Trophoblast cell (in vitro differentiated cells and primary cell): ENCODE data around the gene P3H2.

Source experiments
- DNase-seq, 2 donors: peaks; one replicate each; pipeline ENCODE4 v3.0.0-alpha.2; 2016
- H2AFZ ChIP-seq: 2 replicates; pipeline ENCODE4 v1.6.1; 2013; ENCODE audit warnings: low read length, moderate library complexity, mild to moderate bottlenecking; ENCODE audit not compliant: insufficient read depth, poor library complexity
- H2AK5ac ChIP-seq: 2 replicates; pipeline ENCODE4 v1.6.1; 2013; ENCODE audit warnings: mild to moderate bottlenecking, low read length
- H2BK120ac ChIP-seq: 2 replicates; pipeline ENCODE4 v1.6.1; 2013; ENCODE audit warnings: low read length, mild to moderate bottlenecking, moderate library complexity; ENCODE audit not compliant: insufficient read depth, poor library complexity
- H2BK12ac ChIP-seq: 2 replicates; pipeline ENCODE4 v1.6.1; 2013; ENCODE audit warnings: mild to moderate bottlenecking, low read length, moderate library complexity
- H2BK5ac ChIP-seq: 2 replicates; pipeline ENCODE4 v1.6.1; 2013; ENCODE audit warnings: low read length, low read depth, moderate library complexity, mild to moderate bottlenecking; ENCODE audit not compliant: poor library complexity
- H3K14ac ChIP-seq: 2 replicates; pipeline ENCODE4 v1.6.1; 2013; ENCODE audit warnings: mild to moderate bottlenecking, low read length
- H3K18ac ChIP-seq: 2 replicates; pipeline ENCODE4 v1.6.1; 2013; ENCODE audit warnings: mild to moderate bottlenecking, low read length
- H3K23ac ChIP-seq: 2 replicates; pipeline ENCODE4 v1.6.1; 2013; ENCODE audit warnings: low read length
- H3K27ac ChIP-seq: 2 replicates; pipeline ENCODE4 v1.5.1; 2013; ENCODE audit warnings: low read depth, mild to moderate bottlenecking, inconsistent platforms, low read length, moderate library complexity
- H3K27me3 ChIP-seq: 2 replicates; pipeline ENCODE4 v1.6.1; 2013; ENCODE audit warnings: inconsistent platforms, mild to moderate bottlenecking, low read length, moderate library complexity; ENCODE audit not compliant: insufficient read depth
- H3K36me3 ChIP-seq, 2 experiments: 1 replicate in 1 of 2; 2 replicates in 1 of 2; pipeline ENCODE4 v1.6.1; 2013; ENCODE audit warnings: low read length in 2 of 2, mild to moderate bottlenecking in 2 of 2, moderate library complexity in 1 of 2; ENCODE audit not compliant: insufficient read depth in 2 of 2, control insufficient read depth in 1 of 2
- H3K4ac ChIP-seq: 2 replicates; pipeline ENCODE4 v1.6.1; 2013; ENCODE audit warnings: low read depth, mild to moderate bottlenecking, low read length, moderate library complexity
- H3K4me1 ChIP-seq, 2 experiments: 1 replicate in 1 of 2; 2 replicates in 1 of 2; pipeline ENCODE4 v1.6.1; 2013; ENCODE audit warnings: low read length in 2 of 2, mild to moderate bottlenecking in 2 of 2, moderate library complexity in 1 of 2; ENCODE audit not compliant: insufficient read depth in 2 of 2, control insufficient read depth in 1 of 2
- H3K4me2 ChIP-seq: 2 replicates; pipeline ENCODE4 v1.6.1; 2013; ENCODE audit warnings: inconsistent platforms, mild to moderate bottlenecking, low read length, moderate library complexity
- H3K4me3 ChIP-seq: 2 replicates; pipeline ENCODE4 v1.5.1; 2013; ENCODE audit warnings: mild to moderate bottlenecking, low read depth, low read length, inconsistent platforms
- H3K79me1 ChIP-seq: one replicate; pipeline ENCODE4 v1.6.1; 2013; ENCODE audit warnings: low read length
- H3K79me2 ChIP-seq: 2 replicates; pipeline ENCODE4 v1.6.1; 2013; ENCODE audit warnings: low read length, mild to moderate bottlenecking; ENCODE audit not compliant: control insufficient read depth, insufficient read depth, poor library complexity
- H3K9ac ChIP-seq: 2 replicates; pipeline ENCODE4 v1.6.1; 2013; ENCODE audit warnings: mild to moderate bottlenecking, low read length
- H3K9me3 ChIP-seq: 2 replicates; pipeline ENCODE4 v1.6.1; 2013; ENCODE audit warnings: low read depth, mild to moderate bottlenecking, control low read depth, inconsistent platforms, low read length; ENCODE audit not compliant: insufficient read depth
- H4K12ac ChIP-seq: 2 replicates; pipeline ENCODE4 v1.6.1; 2013; ENCODE audit warnings: low read depth, mild to moderate bottlenecking, low read length, moderate library complexity
- H4K8ac ChIP-seq: 2 replicates; pipeline ENCODE4 v1.6.1; 2013; ENCODE audit warnings: low read depth, mild to moderate bottlenecking, low read length, moderate library complexity
- H4K91ac ChIP-seq: one replicate; pipeline ENCODE4 v1.6.1; 2013; ENCODE audit warnings: low read depth, mild to moderate bottlenecking, low read length, moderate library complexity
- WGBS: extraction: QIAGEN DNeasy Blood & Tissue Kit; methylation state at CpG from one replicate; pipeline ENCODE4 v1.1.7; 2013; ENCODE audit warnings: missing lambda C conversion rate; ENCODE audit not compliant: insufficient read length, insufficient coverage; ENCODE audit errors: extremely low coverage; 5-methylcytosine and 5-hydroxymethylcytosine counted together

Gene P3H2

DNA sequence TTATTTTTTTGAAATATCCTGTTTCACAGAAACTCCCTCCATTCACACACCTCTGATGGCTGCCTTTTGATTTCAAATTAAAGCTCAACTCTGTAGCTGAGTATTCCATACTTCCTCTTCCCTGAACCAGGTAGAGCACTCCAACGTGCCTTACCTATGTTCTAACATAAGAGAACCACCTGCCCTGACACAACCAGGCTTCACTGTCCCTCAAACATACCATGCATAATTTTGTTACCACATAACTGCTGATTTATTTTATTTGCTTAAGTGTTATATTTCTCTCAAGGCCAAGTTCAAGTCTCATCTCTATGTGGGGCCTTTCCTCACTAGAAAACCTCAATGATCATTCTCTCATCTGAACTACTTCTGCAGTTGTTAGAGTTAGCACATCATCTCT is 209.7 kb downstream of the P3H2 start:
- Histone ChIP-seq H4K8ac (no peak overlapping the region), H4K91ac (no peak overlapping the region), H3K9ac (no peak overlapping the region), H3K23ac (no peak overlapping the region), H3K4me3 (no peak overlapping the region), H3K4me1 (no peaks in the 10 kb centered on the region), H3K18ac (no peak overlapping the region), H3K4ac (no peak overlapping the region), H3K79me1 (no peaks in the 10 kb centered on the region), H3K27ac (no peak overlapping the region), H3K36me3 (no peaks in the 10 kb centered on the region), H2AK5ac (no peak overlapping the region), H2BK12ac (no peak overlapping the region), H3K79me2 (no peaks in the 10 kb centered on the region), H2BK120ac (no peak overlapping the region), H3K9me3 (no peaks in the 10 kb centered on the region), H4K12ac (no peak overlapping the region), H3K4me2 (no peak overlapping the region), H3K27me3 (no peaks in the 10 kb centered on the region), H3K14ac (no peak overlapping the region), H2BK5ac (no peak overlapping the region), H2AFZ (no peak overlapping the region)
- no peak for DNase-seq
- no CpG with 5 or more reads among the region's 1 CpG for WGBS

DNA sequence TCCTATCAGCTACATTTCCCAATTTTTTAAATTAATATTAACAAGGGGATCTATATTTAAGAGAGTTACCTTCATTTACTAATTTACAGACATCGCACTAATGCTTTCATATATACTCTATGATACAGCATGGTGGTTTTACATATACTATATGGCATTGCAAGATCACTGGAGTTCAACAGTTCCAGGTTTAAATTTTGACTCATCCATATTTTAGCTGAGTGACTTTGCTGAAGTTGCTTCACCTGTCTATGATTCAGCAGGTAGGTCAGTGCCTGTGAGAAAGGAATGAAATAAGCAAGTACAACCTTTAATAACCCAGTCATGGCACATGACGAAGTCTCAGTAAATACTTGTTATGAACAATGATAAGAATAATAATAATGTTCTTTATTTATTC is 211.1 kb downstream of the P3H2 start:
- no peak overlapping the region for H4K8ac ChIP-seq
- no peak overlapping the region for H3K4me2 ChIP-seq
- no peaks in the 10 kb centered on the region for H3K79me1 ChIP-seq
- no peak overlapping the region for H3K4me3 ChIP-seq
- no peak overlapping the region for H3K9ac ChIP-seq
- no peak overlapping the region for H4K91ac ChIP-seq
- H3K4ac ChIP-seq: no peak overlapping the region
- no peak overlapping the region for H3K23ac ChIP-seq
- WGBS: no CpG with 5 or more reads among the region's 2 CpGs
- no peak overlapping the region for H2AK5ac ChIP-seq
- H3K14ac ChIP-seq: no peak overlapping the region
- H4K12ac ChIP-seq: no peak overlapping the region
- H3K27ac ChIP-seq: no peak overlapping the region
- H3K9me3 ChIP-seq: no peaks in the 10 kb centered on the region
- no peaks in the 10 kb centered on the region for H3K4me1 ChIP-seq
- H3K36me3 ChIP-seq: no peaks in the 10 kb centered on the region
- no peak overlapping the region for H2BK12ac ChIP-seq
- H3K18ac ChIP-seq: no peak overlapping the region
- peak; percentile 67 to 84 for DNase-seq
- H2BK5ac ChIP-seq: no peak overlapping the region
- no peak overlapping the region for H2BK120ac ChIP-seq
- no peak overlapping the region for H2AFZ ChIP-seq
- no peaks in the 10 kb centered on the region for H3K27me3 ChIP-seq
- no peaks in the 10 kb centered on the region for H3K79me2 ChIP-seq

DNA sequence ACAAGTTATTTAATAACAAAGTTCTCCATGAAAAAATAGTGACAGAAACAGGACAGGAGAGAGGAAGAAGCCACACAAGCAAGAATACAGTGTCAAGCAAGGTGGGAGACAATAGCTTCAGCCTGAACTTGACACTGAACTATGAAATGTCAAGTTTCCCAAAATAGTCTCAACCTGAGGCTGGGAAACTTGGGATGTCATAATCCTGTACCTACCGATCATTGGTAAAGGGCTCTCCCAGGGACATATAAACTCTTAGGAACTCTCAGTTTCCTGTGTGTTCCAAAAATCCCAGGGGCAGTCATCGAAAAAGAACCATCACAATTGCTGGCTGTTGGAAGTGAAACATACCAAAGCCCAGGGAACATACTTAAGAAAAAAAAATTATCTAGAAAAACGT is 211.6 kb downstream of the P3H2 start:
- no CpG with 5 or more reads among the region's 3 CpGs for WGBS
- H3K18ac ChIP-seq: no peak overlapping the region
- H3K79me2 ChIP-seq: no peaks in the 10 kb centered on the region
- H4K91ac ChIP-seq: no peak overlapping the region
- H3K27me3 ChIP-seq: no peaks in the 10 kb centered on the region
- H2AK5ac ChIP-seq: no peak overlapping the region
- peak overlapping the region; percentile 43 for H2BK12ac ChIP-seq
- no peak overlapping the region for H2BK120ac ChIP-seq
- H4K12ac ChIP-seq: no peak overlapping the region
- H3K9me3 ChIP-seq: no peaks in the 10 kb centered on the region
- H3K27ac ChIP-seq: no peak overlapping the region
- no peak overlapping the region for H3K4me2 ChIP-seq
- no peaks in the 10 kb centered on the region for H3K79me1 ChIP-seq
- no peak overlapping the region for H3K9ac ChIP-seq
- no peak overlapping the region for H2AFZ ChIP-seq
- no peak overlapping the region for H3K14ac ChIP-seq
- no peak overlapping the region for H3K4ac ChIP-seq
- H2BK5ac ChIP-seq: no peak overlapping the region
- no peaks in the 10 kb centered on the region for H3K36me3 ChIP-seq
- H3K4me1 ChIP-seq: no peaks in the 10 kb centered on the region
- H3K4me3 ChIP-seq: no peak overlapping the region
- no peak overlapping the region for H4K8ac ChIP-seq
- no peak for DNase-seq
- H3K23ac ChIP-seq: no peak overlapping the region

DNA sequence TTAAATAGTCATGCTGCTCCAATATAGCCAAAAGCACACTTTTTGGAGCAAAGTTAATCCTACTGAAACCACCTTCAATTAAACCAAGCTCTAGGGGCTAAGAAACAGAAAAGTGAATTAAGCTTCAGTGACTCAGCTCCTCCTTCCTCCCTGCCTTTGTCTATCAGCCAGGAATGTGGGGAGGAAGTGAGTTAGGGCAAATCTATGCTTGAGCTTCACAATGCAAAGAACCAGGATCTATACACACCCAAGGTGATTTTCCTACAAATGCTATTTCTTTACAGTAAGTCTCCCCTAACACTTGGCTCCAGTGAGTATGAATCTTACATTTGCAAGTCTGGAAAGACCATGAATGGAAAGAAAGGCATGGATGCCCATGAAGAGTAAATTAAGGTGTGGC is 212.1 kb downstream of the P3H2 start:
- Histone ChIP-seq H2BK12ac (no peak overlapping the region), H3K9me3 (no peaks in the 10 kb centered on the region), H3K79me1 (no peaks in the 10 kb centered on the region), H3K4ac (no peak overlapping the region), H3K4me2 (no peak overlapping the region), H3K23ac (no peak overlapping the region), H2BK5ac (no peak overlapping the region), H3K27ac (no peak overlapping the region), H2BK120ac (no peak overlapping the region), H3K4me1 (no peaks in the 10 kb centered on the region), H3K79me2 (no peaks in the 10 kb centered on the region), H4K8ac (no peak overlapping the region), H3K27me3 (no peaks in the 10 kb centered on the region), H2AFZ (no peak overlapping the region), H4K12ac (no peak overlapping the region), H3K14ac (no peak overlapping the region), H3K18ac (no peak overlapping the region), H2AK5ac (no peak overlapping the region), H3K36me3 (no peaks in the 10 kb centered on the region), H3K4me3 (no peak overlapping the region), H3K9ac (no peak overlapping the region), H4K91ac (no peak overlapping the region)
- DNase-seq: peak; percentile 8 to 41

DNA sequence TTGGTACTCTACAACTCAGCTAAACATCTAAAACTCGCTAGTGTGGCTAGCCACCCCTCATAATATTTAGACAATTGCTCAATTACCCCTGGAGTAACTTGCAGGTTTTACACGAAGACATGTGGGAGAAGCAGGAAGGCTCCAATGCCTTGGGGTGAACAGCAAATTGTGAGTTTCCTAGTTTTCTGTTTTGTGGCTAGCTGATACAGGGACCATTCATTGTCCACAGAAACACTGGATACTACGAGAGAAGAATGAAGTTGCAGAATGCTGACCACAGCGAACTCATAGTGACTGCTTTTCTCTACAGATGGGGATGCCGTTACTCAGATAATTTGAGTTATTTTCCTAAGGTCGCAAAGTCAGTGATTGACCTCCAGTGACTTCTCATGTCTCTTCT is 212.9 kb downstream of the P3H2 start:
- H3K79me1 ChIP-seq: no peaks in the 10 kb centered on the region
- no peak overlapping the region for H2BK5ac ChIP-seq
- no peak overlapping the region for H3K14ac ChIP-seq
- H4K8ac ChIP-seq: no peak overlapping the region
- H3K4me2 ChIP-seq: no peak overlapping the region
- no peak for DNase-seq
- H2AK5ac ChIP-seq: no peak overlapping the region
- H3K27me3 ChIP-seq: no peaks in the 10 kb centered on the region
- H2BK120ac ChIP-seq: no peak overlapping the region
- WGBS: no CpG with 5 or more reads among the region's 6 CpGs
- H3K9me3 ChIP-seq: no peaks in the 10 kb centered on the region
- H3K4me3 ChIP-seq: no peak overlapping the region
- no peaks in the 10 kb centered on the region for H3K36me3 ChIP-seq
- no peak overlapping the region for H3K23ac ChIP-seq
- no peak overlapping the region for H3K18ac ChIP-seq
- no peaks in the 10 kb centered on the region for H3K4me1 ChIP-seq
- no peak overlapping the region for H3K9ac ChIP-seq
- H2AFZ ChIP-seq: no peak overlapping the region
- no peak overlapping the region for H4K91ac ChIP-seq
- no peak overlapping the region for H3K4ac ChIP-seq
- no peak overlapping the region for H3K27ac ChIP-seq
- no peak overlapping the region for H2BK12ac ChIP-seq
- H4K12ac ChIP-seq: no peak overlapping the region
- H3K79me2 ChIP-seq: no peaks in the 10 kb centered on the region
